IPS-NIHi7 (cell line): ENCODE data around the gene CALHM3.

Experiments
- DNase-seq: peaks from one replicate; pipeline ENCODE4 v3.0.0; 2012; ENCODE audit warnings: mixed read lengths; ENCODE audit errors: extremely low spot score

The CALHM3 gene

GRCh38 chr10:103474077-103474476 is 5.0 kb downstream of the CALHM3 start:
- DNase-seq, result no peak

GRCh38 chr10:103473261-103473671 is 5.8 kb downstream of the CALHM3 start:
- no peak for DNase-seq

DNA sequence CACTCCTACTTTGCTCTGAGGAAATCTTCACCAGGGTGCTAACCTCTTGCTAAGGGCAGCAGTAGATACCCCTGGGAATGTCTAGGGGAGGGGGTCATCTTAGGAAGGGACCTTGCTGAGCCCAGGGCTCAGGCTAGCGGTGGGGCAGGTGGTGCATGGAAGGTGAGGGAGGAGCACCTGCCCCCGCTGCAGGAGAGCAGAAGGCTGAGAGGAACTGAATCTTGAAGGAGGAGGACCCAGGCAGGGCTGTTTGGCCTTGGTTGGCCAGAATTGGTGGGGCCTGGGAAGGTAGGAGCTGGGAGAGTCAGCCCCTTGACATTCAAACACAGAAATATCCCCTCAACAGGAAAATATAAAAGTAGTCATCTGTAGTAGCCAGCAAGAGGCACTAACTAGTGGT is 7.0 kb downstream of the CALHM3 start:
- DNase-seq, result no peak

- DNase-seq, result peak; percentile 62
Observed at GRCh38 chr10:103470761-103471653, 8.0 kb downstream of the CALHM3 start.

- no peak for DNase-seq
Observed at GRCh38 chr10:103469201-103469600, 9.8 kb downstream of the CALHM3 start.

DNA sequence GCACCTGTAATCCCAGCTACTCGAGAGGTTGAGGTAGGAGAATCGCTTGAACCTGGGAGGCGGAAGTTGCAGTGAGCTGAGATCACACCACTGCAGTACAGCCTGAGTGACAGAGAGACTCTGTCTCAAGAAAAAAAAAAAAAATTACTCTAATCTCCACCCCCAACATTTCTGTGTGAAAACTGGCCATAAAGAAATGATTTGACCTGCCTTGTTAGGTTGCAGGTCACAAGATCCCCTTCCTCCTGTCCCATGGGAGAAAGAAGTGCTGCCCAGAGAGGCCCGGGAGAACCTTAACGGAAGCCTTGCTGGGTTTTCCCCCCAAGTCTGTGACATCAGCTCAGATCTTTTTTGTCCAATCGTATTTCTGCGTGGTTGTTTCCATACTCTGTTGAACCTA is 11.6 kb downstream of the CALHM3 start:
- DNase-seq, result no peak

DNA sequence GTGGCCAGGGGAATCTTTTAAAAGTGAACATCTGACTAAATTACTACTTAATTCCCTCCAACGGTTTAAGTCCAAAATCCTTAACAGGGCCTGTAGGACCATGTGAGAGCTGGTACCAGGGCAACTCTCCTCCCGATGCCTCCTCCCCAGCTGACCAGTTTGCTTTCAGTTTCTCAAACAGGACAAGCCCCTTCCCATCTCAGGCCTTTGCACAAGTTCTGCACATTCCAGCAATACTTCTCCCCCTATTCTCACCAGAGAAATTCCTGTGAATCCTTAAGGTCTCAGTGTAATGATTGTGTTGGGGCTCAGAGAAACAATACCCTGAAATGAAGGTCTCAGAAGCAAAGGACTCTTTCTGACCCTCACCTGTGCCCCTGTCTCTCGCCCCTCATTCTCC is 12.3 kb downstream of the CALHM3 start:
- DNase-seq, result no peak

GRCh38 chr10:103465411-103466179 is 13.4 kb downstream of the CALHM3 start:
- DNase-seq, result no peak

DNA sequence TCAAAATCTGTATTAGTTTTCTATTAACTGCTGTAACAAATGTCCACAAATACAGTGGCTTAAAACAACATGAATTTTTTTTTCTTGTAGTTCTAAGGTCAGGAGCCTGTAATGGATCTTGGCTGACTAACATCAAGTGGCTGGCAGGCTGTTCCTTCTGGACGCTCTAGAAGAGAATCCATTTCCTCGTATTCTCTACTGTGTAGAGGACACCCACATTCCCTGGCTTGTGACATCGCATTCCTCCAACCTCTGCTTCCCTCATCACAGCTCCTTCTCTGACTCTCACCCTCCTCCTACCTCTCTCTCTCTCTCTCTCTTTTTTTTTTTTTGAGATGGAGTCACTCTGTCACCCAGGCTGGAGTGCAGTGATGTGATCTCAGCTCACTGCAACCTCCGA is 15.5 kb downstream of the CALHM3 start:
- no peak for DNase-seq

- no peak for DNase-seq
Observed at GRCh38 chr10:103459615-103460014, 19.4 kb downstream of the CALHM3 start.

DNA sequence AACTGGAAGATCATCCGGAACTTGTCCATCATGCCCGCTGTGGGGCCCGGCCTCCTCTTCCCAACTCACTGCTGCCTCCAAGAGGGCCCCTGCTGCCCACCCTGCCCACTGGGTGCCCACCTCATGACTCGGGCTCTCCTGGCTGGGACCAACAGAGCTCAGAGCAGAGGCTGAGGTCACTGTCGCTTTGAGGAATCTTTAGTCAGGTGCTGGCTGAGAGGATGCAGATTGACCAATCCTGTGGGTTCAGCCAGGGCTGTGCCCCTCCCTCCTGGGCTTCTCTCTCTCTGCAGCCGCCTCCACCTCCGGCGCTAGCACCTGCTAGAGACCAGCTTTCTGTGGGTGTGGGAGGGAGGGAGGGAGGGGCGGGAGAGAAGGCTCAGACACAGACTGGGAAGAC is 20.3 kb downstream of the CALHM3 start, which contains the start of gene CALHM1:
CALHM1 (minus strand) TSS at position 181 of the 400 bp plus-strand sequence; CDS start at position 32, 149 bp downstream.
- peak; percentile 92 for DNase-seq

DNA sequence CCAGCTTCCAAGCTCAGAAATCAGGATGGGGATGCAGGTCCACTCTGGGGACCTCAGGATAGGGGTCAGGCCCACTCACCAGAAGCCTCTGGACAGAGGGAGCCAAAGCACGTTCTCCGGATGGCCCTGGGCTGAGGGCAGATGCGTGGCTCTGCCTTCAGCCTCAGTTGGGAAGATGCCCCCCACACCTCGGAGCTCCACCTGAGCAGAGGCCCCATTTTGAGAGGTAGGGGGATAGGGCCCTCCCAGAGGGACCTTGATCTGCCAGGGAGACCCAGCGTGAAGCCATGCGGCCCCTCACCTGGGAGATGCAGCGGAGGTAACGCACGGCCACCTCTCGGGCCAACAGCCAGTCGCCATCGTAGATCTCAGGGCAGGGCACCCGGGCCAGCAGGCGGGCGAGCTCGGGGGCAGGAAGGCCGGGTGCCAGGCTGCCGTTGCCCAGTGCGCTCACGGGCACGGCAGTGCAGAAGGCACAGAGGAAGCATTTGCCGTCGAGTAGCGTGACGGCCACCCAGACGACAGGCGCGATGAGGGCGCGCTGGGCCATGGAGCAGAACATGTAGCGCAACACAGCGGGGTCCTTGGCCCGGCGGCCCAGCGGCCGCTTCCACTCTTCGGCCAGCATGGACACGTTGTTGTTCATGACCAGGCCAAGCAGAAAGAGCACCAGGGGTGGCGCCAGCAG is 21.0 kb downstream of the CALHM3 start:
- no peak for DNase-seq

GRCh38 chr10:103457176-103457712 is 21.8 kb downstream of the CALHM3 start:
- DNase-seq, result no peak

- DNase-seq, result no peak
Observed at GRCh38 chr10:103456074-103456660, 22.9 kb downstream of the CALHM3 start.

DNA sequence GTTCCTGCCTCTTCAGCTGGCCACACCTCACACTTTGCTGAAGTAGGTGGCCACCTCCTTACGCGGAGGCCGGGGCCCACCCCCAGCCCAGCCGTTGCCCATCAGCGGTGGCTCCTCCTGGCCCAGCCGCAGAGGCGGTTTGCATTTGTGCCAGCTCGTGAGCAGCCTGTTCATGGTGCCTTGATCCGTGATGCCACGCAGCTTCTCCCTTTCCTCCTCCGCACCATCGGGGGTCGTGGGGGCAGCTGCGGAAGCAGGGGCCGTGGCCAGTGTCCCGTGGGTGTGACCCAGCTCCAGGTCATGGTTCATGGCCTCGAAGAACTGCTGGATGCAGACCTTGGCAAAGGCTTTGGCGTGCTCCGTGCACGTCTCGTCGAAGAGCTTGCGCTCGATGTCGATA is 23.8 kb downstream of the CALHM3 start:
- DNase-seq, result no peak

GRCh38 chr10:103454026-103454425 is 25.0 kb downstream of the CALHM3 start:
- DNase-seq, result no peak

DNA sequence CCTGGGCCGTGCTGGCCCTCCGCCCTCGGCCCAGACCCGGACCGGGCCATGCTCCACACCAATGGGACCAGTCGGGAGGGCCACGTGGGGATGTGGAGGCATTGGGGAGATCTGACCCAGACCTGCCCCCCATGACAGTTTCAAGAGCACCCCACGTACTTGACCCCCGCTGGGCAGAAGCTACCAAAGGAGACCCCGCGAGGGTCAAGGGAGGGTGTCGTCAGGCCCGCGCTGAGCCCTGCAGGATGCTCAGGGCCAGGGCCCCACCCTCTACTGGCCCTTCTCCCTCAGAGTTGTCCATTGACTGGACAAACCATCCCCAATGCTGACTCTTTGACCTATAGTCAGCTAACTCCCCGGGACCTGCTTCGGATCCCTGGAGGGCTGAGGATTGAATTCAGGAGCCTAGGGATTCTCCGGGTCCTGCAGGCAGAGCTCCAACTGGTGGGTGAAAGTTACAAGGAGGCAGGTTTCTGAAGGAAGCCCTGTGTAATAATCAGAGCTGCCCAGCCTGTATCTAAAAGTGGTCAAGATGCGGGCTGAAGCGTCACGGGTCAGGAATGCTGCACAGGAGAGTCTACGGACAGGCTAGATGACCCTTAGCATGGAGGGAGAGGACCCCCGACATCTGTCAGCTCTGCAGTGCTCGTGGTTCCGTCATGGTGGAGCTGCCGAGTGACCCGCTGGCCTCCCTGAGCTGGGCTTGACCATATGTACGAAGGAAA is 26.4 kb downstream of the CALHM3 start:
- DNase-seq, result no peak

- DNase-seq, result peak; percentile 91
Observed at GRCh38 chr10:103451831-103452505, 27.1 kb downstream of the CALHM3 start, which contains the start of gene CALHM2. Gene CALHM2 (minus strand): TSS chr10:103452370. CDS start chr10:103449941, 2,429 bp downstream.

GRCh38 chr10:103451091-103451813 is 27.8 kb downstream of the CALHM3 start:
- DNase-seq, result peak; percentile 72
